EH (cell line): ENCODE results near the gene UPK1A.

Source experiments
- DNase-seq: peaks from one replicate; pipeline ENCODE4 v3.0.0-alpha.2; 2015; ENCODE audit warnings: low read depth

Gene UPK1A

GRCh38 chr19:35666251-35666913 lies at the start of gene UPK1A:
Gene UPK1A, plus strand, starts transcription at chr19:35666517. Its CDS starts 296 bp downstream, at chr19:35666813.
- no peak for DNase-seq

GRCh38 chr19:35618857-35619256 lies 47.5 kb upstream of the UPK1A start:
- no peak for DNase-seq

- no peak for DNase-seq
Measured at GRCh38 chr19:35619290-35619923, 46.9 kb upstream of the UPK1A start.

GRCh38 chr19:35620001-35620400 lies 46.3 kb upstream of the UPK1A start:
- DNase-seq, result no peak

GRCh38 chr19:35621708-35622107 lies 44.6 kb upstream of the UPK1A start:
- no peak for DNase-seq

- no peak for DNase-seq
Measured at GRCh38 chr19:35622750-35623149, 43.6 kb upstream of the UPK1A start.

GRCh38 chr19:35623327-35624010 lies 42.8 kb upstream of the UPK1A start:
- DNase-seq, result no peak

- no peak for DNase-seq
Measured at GRCh38 chr19:35628264-35628564, 38.1 kb upstream of the UPK1A start.

GRCh38 chr19:35628565-35629331 lies 37.6 kb upstream of the UPK1A start, which contains the start of gene RBM42:
Gene RBM42, plus strand, starts transcription at chr19:35629036. Its CDS starts 118 bp downstream, at chr19:35629154.
- DNase-seq, result peak; percentile 99

GRCh38 chr19:35629332-35629633 lies 37.0 kb upstream of the UPK1A start:
- no peak for DNase-seq

- no peak for DNase-seq
Measured at GRCh38 chr19:35633727-35634440, 32.4 kb upstream of the UPK1A start.

GRCh38 chr19:35636651-35637050 lies 29.7 kb upstream of the UPK1A start:
- DNase-seq, result no peak

GRCh38 chr19:35637165-35637564 lies 29.2 kb upstream of the UPK1A start:
- no peak for DNase-seq

- no peak for DNase-seq
Measured at GRCh38 chr19:35639321-35639639, 27.0 kb upstream of the UPK1A start.

- DNase-seq, result no peak
Measured at GRCh38 chr19:35639863-35640262, 26.5 kb upstream of the UPK1A start.

- peak; percentile 40 for DNase-seq
Measured at GRCh38 chr19:35641515-35642151, 24.7 kb upstream of the UPK1A start, which contains the start of gene ETV2. Gene ETV2, plus strand, starts transcription at chr19:35641745. Its CDS starts 716 bp downstream, at chr19:35642461.

- DNase-seq, result no peak
Measured at GRCh38 chr19:35642312-35642711, 24.0 kb upstream of the UPK1A start.

- no peak for DNase-seq
Measured at GRCh38 chr19:35642798-35643254, 23.5 kb upstream of the UPK1A start.

GRCh38 chr19:35643255-35644205 lies 22.8 kb upstream of the UPK1A start:
- peak; percentile 79 for DNase-seq

- DNase-seq, result peak; percentile 95
Measured at GRCh38 chr19:35644206-35644986, 21.9 kb upstream of the UPK1A start.
